Progenitor cell of endocrine pancreas (in vitro differentiated cells): ENCODE data around the gene DCC. TPM values are rescaled to one million over a fixed set of nuclear protein-coding genes. Genes with fewer than 3 reads are reported as not detected.

Source experiments
- DNase-seq: peaks from one replicate; pipeline ENCODE4 v3.0.0; 2021; ENCODE audit warnings: low spot score; ENCODE audit not compliant: unreplicated experiment
- H3K27ac Mint-ChIP-seq: 2 replicates; pipeline ENCODE4 v1.8.0; 2021; ENCODE audit warnings: mild to moderate bottlenecking, moderate library complexity, mixed read lengths
- H3K27me3 Mint-ChIP-seq: 2 replicates; pipeline ENCODE4 v1.8.0; 2021; ENCODE audit warnings: mixed read lengths
- H3K36me3 Mint-ChIP-seq: 2 replicates; pipeline ENCODE4 v1.8.0; 2022; ENCODE audit warnings: mixed read lengths; ENCODE audit not compliant: insufficient read depth
- H3K4me1 Mint-ChIP-seq: 2 replicates; pipeline ENCODE4 v1.8.0; 2021; ENCODE audit warnings: low read depth, mixed read lengths
- H3K4me3 Mint-ChIP-seq: 2 replicates; pipeline ENCODE4 v1.8.0; 2021; ENCODE audit warnings: low read depth, mild to moderate bottlenecking, moderate library complexity, mixed read lengths
- H3K9me3 Mint-ChIP-seq: 2 replicates; pipeline ENCODE4 v1.8.0; 2021; ENCODE audit warnings: low read depth, mixed read lengths
- total RNA-seq: library from RNA; stranded (reverse); gene quantifications from 2 replicates; pipeline ENCODE4 v1.2.1, GENCODE V29; 2021
- TF ChIP-seq, protein P1 (sequence below): fragments of 200-600 bp; sonication (generic); IDR thresholded peaks from one replicate; pipeline ENCODE4 v1.5.0; 2021; ENCODE audit warnings: antibody characterized with exemption, mild to moderate bottlenecking; ENCODE audit not compliant: unreplicated experiment

DCC gene
- total RNA-seq, 1 donor from 2014 or later: 8.4 TPM

DNA sequence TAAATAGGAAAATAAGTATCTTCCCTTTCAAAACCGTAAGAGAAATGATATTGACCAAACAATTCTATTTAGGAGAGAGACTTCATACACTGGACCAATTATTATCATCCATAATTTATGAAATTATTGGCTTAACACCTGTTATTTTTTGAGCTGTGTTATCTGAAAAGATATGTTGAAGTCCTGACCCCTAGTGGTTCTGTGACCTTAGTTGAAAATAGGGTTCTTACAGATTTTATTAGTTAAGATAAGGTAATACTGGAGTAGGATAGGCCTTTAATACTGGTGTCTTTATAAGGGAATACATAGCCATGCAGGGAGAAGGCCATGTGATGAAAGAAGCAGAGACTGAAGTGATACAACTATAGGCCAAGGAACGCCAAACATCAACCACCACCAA lies 659.6 kb downstream of the DCC start:
- no peak overlapping the region for H3K27ac Mint-ChIP-seq
- no peak for DNase-seq

DNA sequence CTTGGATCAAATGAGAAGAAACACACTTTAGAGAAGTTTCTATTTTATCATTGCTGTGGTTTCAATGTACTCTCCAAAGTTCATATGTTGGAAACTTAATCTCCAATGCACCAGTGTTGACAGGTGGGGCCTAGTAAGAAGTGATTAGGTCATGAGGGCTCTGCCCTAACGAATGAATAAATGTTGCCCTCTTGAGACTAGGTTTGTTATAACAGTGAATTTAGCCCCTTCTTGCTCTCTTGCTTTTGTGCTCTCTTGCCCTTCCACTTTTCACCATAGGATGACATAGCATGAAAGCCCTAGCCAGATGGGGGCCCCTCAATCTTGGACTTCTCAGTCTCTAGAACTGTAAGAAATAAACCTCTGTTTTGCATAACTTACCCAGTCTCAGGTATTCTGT lies 664.8 kb downstream of the DCC start:
- H3K27me3 Mint-ChIP-seq: no peaks in the 10 kb centered on the region
- H3K27ac Mint-ChIP-seq: no peak overlapping the region
- TF ChIP-seq, protein P1, sequence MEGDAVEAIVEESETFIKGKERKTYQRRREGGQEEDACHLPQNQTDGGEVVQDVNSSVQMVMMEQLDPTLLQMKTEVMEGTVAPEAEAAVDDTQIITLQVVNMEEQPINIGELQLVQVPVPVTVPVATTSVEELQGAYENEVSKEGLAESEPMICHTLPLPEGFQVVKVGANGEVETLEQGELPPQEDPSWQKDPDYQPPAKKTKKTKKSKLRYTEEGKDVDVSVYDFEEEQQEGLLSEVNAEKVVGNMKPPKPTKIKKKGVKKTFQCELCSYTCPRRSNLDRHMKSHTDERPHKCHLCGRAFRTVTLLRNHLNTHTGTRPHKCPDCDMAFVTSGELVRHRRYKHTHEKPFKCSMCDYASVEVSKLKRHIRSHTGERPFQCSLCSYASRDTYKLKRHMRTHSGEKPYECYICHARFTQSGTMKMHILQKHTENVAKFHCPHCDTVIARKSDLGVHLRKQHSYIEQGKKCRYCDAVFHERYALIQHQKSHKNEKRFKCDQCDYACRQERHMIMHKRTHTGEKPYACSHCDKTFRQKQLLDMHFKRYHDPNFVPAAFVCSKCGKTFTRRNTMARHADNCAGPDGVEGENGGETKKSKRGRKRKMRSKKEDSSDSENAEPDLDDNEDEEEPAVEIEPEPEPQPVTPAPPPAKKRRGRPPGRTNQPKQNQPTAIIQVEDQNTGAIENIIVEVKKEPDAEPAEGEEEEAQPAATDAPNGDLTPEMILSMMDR: no peak
- H3K36me3 Mint-ChIP-seq: no peaks in the 10 kb centered on the region
- H3K4me1 Mint-ChIP-seq: no peaks in the 10 kb centered on the region
- no peaks in the 10 kb centered on the region for H3K9me3 Mint-ChIP-seq
- no peak overlapping the region for H3K4me3 Mint-ChIP-seq
- no peak for DNase-seq

More for the DNA sequence above, 659.6 kb downstream of the DCC start:
- H3K9me3 Mint-ChIP-seq: no peaks in the 10 kb centered on the region
- no peaks in the 10 kb centered on the region for H3K36me3 Mint-ChIP-seq
- no peak overlapping the region for H3K4me3 Mint-ChIP-seq
- no peaks in the 10 kb centered on the region for H3K27me3 Mint-ChIP-seq
- TF ChIP-seq, protein P1: no peak
- no peaks in the 10 kb centered on the region for H3K4me1 Mint-ChIP-seq

DNA sequence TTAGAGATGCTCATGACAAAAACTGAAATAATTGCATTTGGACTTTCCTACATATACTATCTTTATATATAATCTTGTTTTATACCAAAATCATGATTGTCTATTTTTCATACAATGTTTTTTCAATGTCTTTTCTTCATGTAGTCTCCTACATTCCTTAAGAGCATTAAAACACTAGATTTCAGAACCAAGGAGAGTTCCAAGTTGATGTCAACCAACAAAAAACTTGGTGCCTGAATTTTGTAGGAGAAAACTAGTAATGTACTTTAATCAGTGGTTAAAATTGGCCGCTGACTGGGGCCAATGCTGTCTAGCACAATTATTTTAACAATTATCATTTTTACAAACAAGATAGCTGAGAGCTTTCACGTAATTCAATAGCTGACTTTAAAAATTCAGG lies 678.8 kb downstream of the DCC start:
- Mint-ChIP-seq H3K36me3 (no peaks in the 10 kb centered on the region), H3K4me1 (no peaks in the 10 kb centered on the region), H3K4me3 (no peak overlapping the region), H3K9me3 (no peaks in the 10 kb centered on the region), H3K27ac (no peak overlapping the region), H3K27me3 (no peaks in the 10 kb centered on the region)
- TF ChIP-seq, protein P1: no peak
- no peak for DNase-seq

DNA sequence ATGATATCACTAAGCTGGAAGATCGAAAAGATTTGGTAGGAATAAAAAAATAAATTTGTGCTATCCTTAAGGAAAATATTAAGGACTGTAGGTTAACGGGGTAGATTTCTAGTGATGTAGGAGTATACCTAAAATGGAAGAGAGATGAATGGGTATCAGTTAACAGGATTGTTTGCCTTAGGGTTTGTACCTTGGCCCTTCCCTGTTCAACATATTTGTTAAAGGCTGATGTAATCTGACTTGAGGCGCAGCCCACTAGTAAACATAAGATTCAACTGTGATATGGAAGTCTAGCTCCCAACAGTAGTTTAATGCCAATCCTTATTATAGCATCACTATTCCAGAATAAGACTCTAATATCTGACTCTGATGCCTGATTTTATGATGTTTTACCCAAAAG lies 685.2 kb downstream of the DCC start:
- TF ChIP-seq, protein P1: no peak
- Mint-ChIP-seq H3K4me3 (no peak overlapping the region), H3K4me1 (peaks cover 3% of the 10 kb centered on the region), H3K36me3 (no peaks in the 10 kb centered on the region), H3K27ac (no peak overlapping the region), H3K9me3 (no peaks in the 10 kb centered on the region), H3K27me3 (no peaks in the 10 kb centered on the region)
- no peak for DNase-seq

DNA sequence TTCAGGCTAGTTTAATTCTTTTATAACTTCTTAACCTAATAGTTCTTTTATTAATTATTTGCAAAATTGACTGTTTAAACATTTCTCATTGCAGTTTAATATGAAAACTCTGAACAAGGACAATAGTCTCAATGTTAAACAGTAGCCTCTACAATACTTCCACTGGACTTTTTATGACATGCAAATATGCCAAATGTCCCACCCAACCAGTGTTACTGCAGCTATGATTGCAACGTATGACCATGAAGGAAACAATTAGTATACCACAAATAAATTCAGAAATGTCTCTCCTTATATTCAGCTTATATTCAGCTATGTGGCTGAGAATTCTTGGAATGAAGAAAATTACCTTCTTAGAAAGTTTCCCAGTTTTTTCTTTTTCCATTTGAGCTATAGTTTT lies 688.6 kb downstream of the DCC start:
- TF ChIP-seq, protein P1: no peak
- Mint-ChIP-seq H3K4me1 (peaks cover 3% of the 10 kb centered on the region), H3K9me3 (no peaks in the 10 kb centered on the region), H3K27ac (no peak overlapping the region), H3K36me3 (no peaks in the 10 kb centered on the region), H3K4me3 (no peak overlapping the region), H3K27me3 (no peaks in the 10 kb centered on the region)
- DNase-seq: no peak
